IMR-90 (cell line): ENCODE results near the gene DOCK2. TPM values are rescaled to one million over a fixed set of nuclear protein-coding genes. Genes with fewer than 3 reads are reported as not detected.

ENCODE experiments used
- ATAC-seq: fragments of 200-7000 bp; cut with Tn5 transposase; 2 replicates; pipeline ENCODE4 v1.9.1; 2020; ENCODE audit warnings: low read depth, mild to moderate bottlenecking, moderate library complexity
- BruUV-seq: library from RNA; stranded (reverse); fragments of 400-500 nt; replicated peaks from 2 replicates; lab custom pipeline; 2021; lab: Mats Ljungman, UMichigan
- CTCF ChIA-PET: fragments of 300-600 bp; formaldehyde crosslinking; extraction: SDS; loops from one replicate; lab custom pipeline; 2021; ENCODE audit warnings: antibody characterized with exemption; lab: Yijun Ruan, JAX
- POLR2A ChIA-PET: fragments of 300-600 bp; sonication (Branson Sonifier 250); formaldehyde crosslinking; loops from one replicate; lab custom pipeline; 2022; ENCODE audit warnings: antibody characterized with exemption; ENCODE audit not compliant: unreplicated experiment; lab: Charles Lee
- DNase-seq: peaks from one replicate; pipeline ENCODE4 v3.0.0; 2013
- H2AFZ ChIP-seq: replicated peaks from 2 replicates; pipeline ENCODE3; 2013; ENCODE audit warnings: low read length, mild to moderate bottlenecking; ENCODE audit not compliant: poor library complexity
- H2AK5ac ChIP-seq: 2 replicates; pipeline ENCODE4 v1.6.1; 2013; ENCODE audit warnings: low read depth, low read length, inconsistent platforms
- H2AK9ac ChIP-seq: replicated peaks from 2 replicates; pipeline ENCODE3; 2013; ENCODE audit warnings: mild to moderate bottlenecking, low read depth, low read length, moderate library complexity; ENCODE audit not compliant: poor library complexity
- H2BK120ac ChIP-seq: 2 replicates; pipeline ENCODE4 v1.6.1; 2013; ENCODE audit warnings: low read depth, low read length, inconsistent platforms
- H2BK15ac ChIP-seq: 3 replicates; pipeline ENCODE4 v1.6.1; 2013; ENCODE audit warnings: low read depth, low read length, inconsistent platforms
- H2BK20ac ChIP-seq: 2 replicates; pipeline ENCODE4 v1.6.1; 2013; ENCODE audit warnings: low read depth, mild to moderate bottlenecking, inconsistent platforms, low read length, moderate library complexity
- H2BK5ac ChIP-seq: 2 replicates; pipeline ENCODE4 v1.6.1; 2013; ENCODE audit warnings: mild to moderate bottlenecking, low read depth, low read length, inconsistent platforms; ENCODE audit not compliant: poor library complexity, severe bottlenecking
- H3K14ac ChIP-seq: replicated peaks from 2 replicates; pipeline ENCODE4 v1.6.1; 2013; ENCODE audit warnings: low read depth, low read length, inconsistent platforms
- H3K18ac ChIP-seq: 2 replicates; pipeline ENCODE4 v1.6.1; 2013; ENCODE audit warnings: low read depth, low read length, control low read depth
- H3K23ac ChIP-seq: 2 replicates; pipeline ENCODE4 v1.6.1; 2013; ENCODE audit warnings: low read depth, low read length, inconsistent platforms
- H3K27ac ChIP-seq: 2 replicates; pipeline ENCODE4 v1.5.1; 2013; ENCODE audit warnings: mild to moderate bottlenecking, control low read depth, low read length; ENCODE audit not compliant: insufficient read depth
- H3K27me3 ChIP-seq: 2 replicates; pipeline ENCODE4 v1.6.1; 2013; ENCODE audit warnings: low read length; ENCODE audit not compliant: control insufficient read depth, insufficient read depth
- H3K36me3 ChIP-seq: 2 replicates; pipeline ENCODE4 v1.6.1; 2013; ENCODE audit warnings: low read length, mixed read lengths; ENCODE audit not compliant: control insufficient read depth, insufficient read depth
- H3K4ac ChIP-seq: 2 replicates; pipeline ENCODE4 v1.6.1; 2013; ENCODE audit warnings: low read depth, low read length, inconsistent platforms
- H3K4me1 ChIP-seq: 2 replicates; pipeline ENCODE4 v1.6.1; 2013; ENCODE audit warnings: low read length, mixed read lengths; ENCODE audit not compliant: control insufficient read depth, insufficient read depth
- H3K4me2 ChIP-seq: 2 replicates; pipeline ENCODE4 v1.6.1; 2013; ENCODE audit warnings: low read depth, mild to moderate bottlenecking, control low read depth, low read length, moderate library complexity
- H3K4me3 ChIP-seq: 2 replicates; pipeline ENCODE4 v1.5.1; 2013; ENCODE audit warnings: low read depth, mild to moderate bottlenecking, control low read depth, low read length, moderate library complexity; ENCODE audit not compliant: insufficient read depth
- H3K56ac ChIP-seq: 2 replicates; pipeline ENCODE4 v1.6.1; 2013; ENCODE audit warnings: low read length, inconsistent platforms; ENCODE audit not compliant: insufficient read depth; ENCODE audit errors: extremely low read depth
- H3K79me1 ChIP-seq, 2 experiments: 2 replicates each; pipeline ENCODE4 v1.6.1; 2013; ENCODE audit warnings: low read length in 2 of 2, inconsistent platforms in 1 of 2, low read depth in 1 of 2
- H3K9ac ChIP-seq: 2 replicates; pipeline ENCODE4 v1.6.1; 2013; ENCODE audit warnings: low read depth, low read length, control low read depth
- H3K9me1 ChIP-seq: 2 replicates; pipeline ENCODE4 v1.6.1; 2013; ENCODE audit warnings: low read length, inconsistent platforms; ENCODE audit not compliant: insufficient read depth
- H3K9me3 ChIP-seq: 2 replicates; pipeline ENCODE4 v1.6.1; 2013; ENCODE audit warnings: low read length; ENCODE audit not compliant: control insufficient read depth, insufficient read depth
- H4K20me1 ChIP-seq: 2 replicates; pipeline ENCODE4 v1.6.1; 2013; ENCODE audit warnings: low read length, inconsistent platforms; ENCODE audit not compliant: insufficient read depth
- H4K5ac ChIP-seq: 2 replicates; pipeline ENCODE4 v1.6.1; 2013; ENCODE audit warnings: mild to moderate bottlenecking, low read depth, low read length, control low read depth
- H4K8ac ChIP-seq, 2 experiments: 2 replicates each; pipeline ENCODE4 v1.6.1; 2013; ENCODE audit warnings: low read depth in 2 of 2, low read length in 2 of 2, control low read depth in 1 of 2, inconsistent platforms in 1 of 2
- H4K91ac ChIP-seq: 2 replicates; pipeline ENCODE4 v1.6.1; 2013; ENCODE audit warnings: low read depth, low read length, inconsistent platforms; ENCODE audit not compliant: insufficient read depth
- BHLHE40 ChIP-seq: fragments of 150-350 bp; IDR thresholded peaks from 2 replicates; pipeline ENCODE4 v1.6.1; 2016; ENCODE audit warnings: mild to moderate bottlenecking, low read depth, low read length
- CHD1 ChIP-seq: IDR thresholded peaks from 2 replicates; pipeline ENCODE4 v1.6.1; 2012; ENCODE audit warnings: low read depth, low read length, improper control_type of control experiment
- ELK1 ChIP-seq: fragments of 150-350 bp; IDR thresholded peaks from 2 replicates; pipeline ENCODE4 v1.6.1; 2016; ENCODE audit warnings: low read depth, mild to moderate bottlenecking, low read length, moderate library complexity, borderline replicate concordance
- FOS ChIP-seq: fragments of 150-350 bp; IDR thresholded peaks from 2 replicates; pipeline ENCODE4 v1.6.1; 2016; ENCODE audit warnings: low read depth, low read length
- MAZ ChIP-seq: IDR thresholded peaks from 2 replicates; pipeline ENCODE4 v1.6.1; 2012; ENCODE audit warnings: low read depth, mild to moderate bottlenecking, low read length, improper control_type of control experiment, moderate library complexity, borderline replicate concordance
- RCOR1 ChIP-seq: IDR thresholded peaks from 2 replicates; pipeline ENCODE4 v1.6.1; 2012; ENCODE audit warnings: mild to moderate bottlenecking, low read length, improper control_type of control experiment; ENCODE audit not compliant: insufficient replicate concordance
- RFX5 ChIP-seq: IDR thresholded peaks from 2 replicates; pipeline ENCODE4 v1.8.0; 2012; ENCODE audit warnings: low read depth, mild to moderate bottlenecking, low read length, moderate library complexity
- SMC3 ChIP-seq: fragments of 150-350 bp; IDR thresholded peaks from 2 replicates; pipeline ENCODE4 v1.6.1; 2016; ENCODE audit warnings: low read depth, mild to moderate bottlenecking, antibody characterized with exemption, low read length, moderate library complexity
- USF2 ChIP-seq: fragments of 150-350 bp; IDR thresholded peaks from 2 replicates; pipeline ENCODE4 v1.6.1; 2017; ENCODE audit warnings: mild to moderate bottlenecking, antibody characterized with exemption, low read length, low read depth
- WGBS, 2 experiments: methylation state at CpG; one replicate each; pipeline versions ENCODE4 v1.1.5 to v1.1.7; 2013; ENCODE audit warnings: missing lambda C conversion rate in 2 of 2; ENCODE audit not compliant: insufficient read length in 1 of 2; ENCODE audit errors: extremely low coverage in 2 of 2; 5-methylcytosine and 5-hydroxymethylcytosine counted together
- dilution Hi-C: fragments of 300-500 bp; cut with HindIII; formaldehyde crosslinking; loops from one replicate; pipeline ENCODE4 v1.14.3; 2018; ENCODE audit warnings: low sequenced_read_pairs; ENCODE audit not compliant: unreplicated experiment
- in situ Hi-C: fragments of 300-500 bp; cut with MboI; formaldehyde crosslinking; loops from 3 replicates; pipeline ENCODE4 v1.14.3; 2019; ENCODE audit warnings: low sequenced_read_pairs, inconsistent platforms, mixed read lengths
- intact Hi-C: fragments of 100-400 bp; cut with micrococcal nuclease; formaldehyde crosslinking; loops from 2 replicates; pipeline ENCODE4 v1.10.0; 2022
- polyA plus RNA-seq, 3 experiments: library from polyadenylated mRNA; depleted of rRNA; stranded (reverse); fragments of >200 nt; gene quantifications; 2 replicates each; pipeline ENCODE4 v1.2.3, GENCODE V29; 2012; ENCODE audit warnings: low replicate concordance in 1 of 3
- total RNA-seq: library from RNA; depleted of rRNA; stranded (reverse); fragments of >200 nt; gene quantifications from 2 replicates; pipeline ENCODE4 v1.2.3, GENCODE V29; 2012

DOCK2 gene
- total and polyA plus RNA-seq, 2 of the 4 experiments (the other 2 are of a cell fraction), result 0.72 to 3.0 TPM

GRCh38 chr5:170097934-170098333 lies 460.9 kb downstream of the DOCK2 start:
- intact Hi-C loops, result loop anchor here (5.0 kb wide), 1 partner anchor 534 kb away; no protein-coding TSS in a partner anchor
- Histone ChIP-seq H4K8ac (no peak overlapping the region), H3K4me2 (no peak overlapping the region), H4K91ac (no peak overlapping the region), H4K20me1 (no peaks in the 10 kb centered on the region), H2BK15ac (no peak overlapping the region), H2BK20ac (no peak overlapping the region), H3K9me3 (no peaks in the 10 kb centered on the region), H2AFZ (no peak overlapping the region), H2AK5ac (no peak overlapping the region), H3K36me3 (no peaks in the 10 kb centered on the region), H2BK5ac (no peak overlapping the region), H3K56ac (no peak overlapping the region), H3K27me3 (no peaks in the 10 kb centered on the region; the same call in 1 of the 2 replicates), H3K27ac (no peak overlapping the region), H2BK120ac (no peak overlapping the region), H3K9me1 (no peaks in the 10 kb centered on the region), H3K18ac (no peak overlapping the region), H3K4ac (no peak overlapping the region), H3K9ac (no peak overlapping the region), H3K4me1 (no peaks in the 10 kb centered on the region), H4K5ac (no peak overlapping the region), H3K23ac (no peak overlapping the region), H3K4me3 (no peak overlapping the region), H3K14ac (no peak overlapping the region), H2AK9ac (no peak overlapping the region), H3K79me1 (no peaks in the 10 kb centered on the region)
- dilution Hi-C loops, result no loop called here
- ATAC-seq (no peak), DNase-seq (no peak)
- no TSS peak for BruUV-seq
- WGBS, 2 experiments, result no CpG with 5 or more reads among the region's 9 CpGs
- CTCF ChIA-PET, result no interaction called here
- in situ Hi-C loops, result no loop called here
- POLR2A ChIA-PET, result no interaction called here
- TF ChIP-seq RCOR1, result no peak
- TF ChIP-seq SMC3, result no peak
- no peak for TF ChIP-seq ELK1
- TF ChIP-seq CHD1, result no peak
- no peak for TF ChIP-seq FOS
- TF ChIP-seq BHLHE40, result no peak
- TF ChIP-seq MAZ, result no peak
- no peak for TF ChIP-seq RFX5
- TF ChIP-seq USF2, result no peak
